Embryonic facial prominence (tissue), 1 donor: ENCODE data around the gene PAN2.

Experiments used
- DNase-seq: peaks from one replicate; pipeline ENCODE4 v3.0.0-alpha.2; 2016; ENCODE audit errors: extremely low spot score

The PAN2 gene

GRCh38 chr12:56267443-56268071, 66.2 kb downstream of the PAN2 start:
- DNase-seq, result no peak

- peak; percentile 68 for DNase-seq
Observed at GRCh38 chr12:56266693-56267442, 66.9 kb downstream of the PAN2 start, which contains the start of gene COQ10A. Gene COQ10A, plus strand, starts transcription at chr12:56266942. Its CDS starts 177 bp downstream, at chr12:56267119.
